Kidney tubule cell (primary cell): ENCODE results near the gene CHAC1.
"Not testable (repeated sequence)": the region's sequence is repeated elsewhere in the genome, so short reads cannot be mapped to it uniquely, and the experiment has no call there.

Experiments
- DNase-seq: peaks from one replicate; pipeline ENCODE4 v3.0.0-alpha.2; 2018; ENCODE audit warnings: low spot score

Gene CHAC1

GRCh38 chr15:40937762-40938535 lies 15.3 kb upstream of the CHAC1 start:
- peak; percentile 76 for DNase-seq

- DNase-seq: no peak
Observed at GRCh38 chr15:40938536-40938870, 14.8 kb upstream of the CHAC1 start.

- DNase-seq: no peak
Observed at GRCh38 chr15:40940296-40940801, 12.9 kb upstream of the CHAC1 start.

GRCh38 chr15:40941068-40941527 lies 12.2 kb upstream of the CHAC1 start:
- no peak for DNase-seq

GRCh38 chr15:40941528-40942336 lies 11.5 kb upstream of the CHAC1 start:
- DNase-seq: peak; percentile 90

GRCh38 chr15:40942337-40942854 lies 10.9 kb upstream of the CHAC1 start:
- DNase-seq: no peak

- DNase-seq: no peak
Observed at GRCh38 chr15:40942878-40943277, 10.4 kb upstream of the CHAC1 start.

GRCh38 chr15:40943764-40944365 lies 9.4 kb upstream of the CHAC1 start:
- DNase-seq: no peak

- DNase-seq: no peak
Observed at GRCh38 chr15:40944510-40945296, 8.6 kb upstream of the CHAC1 start.

- no peak for DNase-seq
Observed at GRCh38 chr15:40948706-40949473, 4.4 kb upstream of the CHAC1 start.

- no peak for DNase-seq
Observed at GRCh38 chr15:40949756-40950207, 3.5 kb upstream of the CHAC1 start.

GRCh38 chr15:40951764-40952163 lies 1.5 kb upstream of the CHAC1 start:
- DNase-seq: no peak

- no peak for DNase-seq
Observed at GRCh38 chr15:40952301-40952900, 870 bp upstream of the CHAC1 start.

- DNase-seq: peak; percentile 27
Observed at GRCh38 chr15:40953713-40954074, 423 bp downstream of the CHAC1 start.

- DNase-seq: not testable (repeated sequence)
Observed at GRCh38 chr15:40954158-40954848, 1.0 kb downstream of the CHAC1 start.

- DNase-seq: no peak
Observed at GRCh38 chr15:40955141-40955903, 2.1 kb downstream of the CHAC1 start.

- DNase-seq: no peak
Observed at GRCh38 chr15:40955930-40956540, 2.8 kb downstream of the CHAC1 start.

GRCh38 chr15:40956541-40956982 lies 3.3 kb downstream of the CHAC1 start:
- DNase-seq: no peak
